Measurements from ENCODE around the gene MCL1.
"Not testable (repeated sequence)": the region's sequence is repeated elsewhere in the genome, so short reads cannot be mapped to it uniquely, and the experiment has no call there.

MCL1 gene

GRCh38 chr1:150602372-150602771 is 23.0 kb upstream of the MCL1 start:
- not testable (repeated sequence) for DNase-seq (ENCODE audit: low read depth in 2 of 2)

DNA sequence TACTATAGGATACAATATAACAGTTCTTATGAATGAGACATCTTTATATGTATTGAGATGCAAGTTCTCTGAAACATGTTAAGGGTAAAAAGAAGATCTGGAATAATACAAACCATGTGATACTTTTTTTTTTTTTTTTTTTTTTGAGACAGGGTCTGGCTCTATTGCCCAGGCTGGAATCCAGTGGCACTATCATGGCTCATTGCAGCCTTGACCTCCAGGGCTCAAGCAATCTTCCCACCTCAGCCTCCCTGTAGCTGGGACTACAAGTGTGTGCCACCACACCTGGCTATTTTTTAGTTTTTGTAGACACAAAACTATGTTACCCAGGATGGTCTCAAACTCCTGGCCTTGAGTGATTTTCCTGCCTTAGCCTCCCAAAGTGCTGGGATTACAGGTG is 22.1 kb upstream of the MCL1 start:
- DNase-seq (ENCODE audit: low read depth in 2 of 2), result no peak

DNA sequence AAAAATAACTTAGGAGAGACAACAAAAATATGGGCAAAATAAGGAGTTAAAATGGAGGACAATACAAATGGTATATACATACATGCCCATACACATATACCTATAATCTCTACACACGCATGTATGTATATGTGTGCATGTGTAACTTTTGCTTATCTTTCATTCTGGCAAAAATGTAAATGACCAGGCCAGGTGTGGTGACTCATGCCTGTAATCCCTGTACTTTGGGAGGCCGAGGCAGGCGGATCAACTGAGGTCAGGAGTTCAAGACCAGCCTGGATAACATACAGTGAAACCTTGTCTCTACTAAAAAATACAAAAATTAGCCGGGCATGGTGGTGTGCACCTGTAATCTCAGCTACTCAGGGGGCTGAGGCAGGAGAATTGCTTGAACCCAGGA is 18.9 kb upstream of the MCL1 start:
- not testable (repeated sequence) for DNase-seq (ENCODE audit: low read depth in 2 of 2)

DNA sequence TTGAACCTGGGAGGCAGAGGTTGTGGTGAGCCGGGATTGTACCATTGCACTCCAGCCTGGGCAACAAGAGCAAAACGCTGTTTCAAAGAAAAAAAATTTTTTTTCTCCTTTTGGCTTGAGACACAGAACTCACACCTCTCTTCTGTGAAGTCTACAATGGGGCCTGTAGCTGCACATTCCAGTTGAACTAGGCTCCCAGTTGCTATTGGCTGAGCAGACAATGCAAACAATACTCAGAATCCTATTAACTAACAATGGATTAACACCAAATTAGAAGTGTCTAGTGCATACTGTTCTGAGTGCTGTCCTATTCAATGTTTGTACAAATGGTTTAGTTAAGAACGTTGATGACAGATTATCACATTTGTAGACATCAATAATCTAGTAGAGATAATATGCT is 17.6 kb upstream of the MCL1 start:
- no peak for DNase-seq (ENCODE audit: low read depth in 2 of 2)

DNA sequence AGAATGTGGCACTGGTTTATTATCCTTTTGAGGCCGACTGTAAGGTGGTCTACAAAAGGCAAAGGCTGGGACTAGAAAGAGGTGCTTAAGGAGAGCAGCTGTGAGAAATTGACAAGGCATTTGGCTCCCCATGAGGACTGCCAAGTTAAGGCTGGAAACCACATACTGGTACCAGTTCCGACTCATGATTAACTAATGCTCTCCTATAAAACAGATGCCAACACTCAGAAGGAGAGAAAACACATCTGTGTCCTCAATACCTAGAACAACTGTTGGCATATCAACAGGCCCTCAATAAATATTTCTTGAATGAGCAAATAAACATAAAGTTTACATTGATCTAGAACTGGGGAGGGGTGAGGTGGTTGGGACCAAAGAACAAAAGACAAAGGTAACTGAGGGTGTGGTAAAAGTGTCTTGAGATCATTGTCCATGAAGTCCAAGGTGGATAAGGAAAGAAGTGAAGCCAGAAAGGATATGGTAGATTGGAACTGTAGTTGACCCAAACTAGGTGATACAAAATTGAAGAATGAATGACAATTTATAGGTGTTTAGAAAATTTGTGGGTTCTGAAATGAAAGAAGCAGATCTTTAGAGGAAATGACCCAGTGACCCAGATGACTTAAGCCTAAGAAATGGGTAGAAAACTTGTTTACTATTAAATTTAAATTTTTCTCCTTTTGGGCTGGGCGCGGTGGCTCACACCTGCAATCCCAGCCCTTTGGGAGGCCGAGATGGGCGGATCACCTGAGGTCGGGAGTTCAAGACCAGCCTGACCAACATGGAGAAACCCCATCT is 16.9 kb upstream of the MCL1 start:
- DNase-seq (ENCODE audit: low read depth in 2 of 2), result no peak

DNA sequence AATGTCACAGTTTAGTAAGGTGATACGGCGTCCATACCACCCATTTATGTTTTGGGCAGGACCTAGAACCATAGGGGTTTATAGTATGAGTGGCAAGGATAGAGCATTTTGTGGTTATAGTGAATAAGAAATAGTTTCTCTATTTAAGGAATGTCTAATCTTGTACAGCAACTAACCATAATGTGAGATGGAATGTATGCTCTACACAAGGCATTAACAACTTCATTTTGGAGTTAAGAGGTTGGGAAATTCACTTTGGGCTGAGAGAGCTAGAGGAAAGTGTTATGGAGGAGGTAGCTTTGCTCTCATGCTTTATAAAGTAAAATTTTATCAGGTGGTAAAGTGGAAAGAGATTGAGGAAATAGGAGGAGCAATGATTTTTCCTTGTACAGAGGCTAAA is 3.0 kb upstream of the MCL1 start:
- DNase-seq (ENCODE audit: low read depth in 2 of 2), result no peak

DNA sequence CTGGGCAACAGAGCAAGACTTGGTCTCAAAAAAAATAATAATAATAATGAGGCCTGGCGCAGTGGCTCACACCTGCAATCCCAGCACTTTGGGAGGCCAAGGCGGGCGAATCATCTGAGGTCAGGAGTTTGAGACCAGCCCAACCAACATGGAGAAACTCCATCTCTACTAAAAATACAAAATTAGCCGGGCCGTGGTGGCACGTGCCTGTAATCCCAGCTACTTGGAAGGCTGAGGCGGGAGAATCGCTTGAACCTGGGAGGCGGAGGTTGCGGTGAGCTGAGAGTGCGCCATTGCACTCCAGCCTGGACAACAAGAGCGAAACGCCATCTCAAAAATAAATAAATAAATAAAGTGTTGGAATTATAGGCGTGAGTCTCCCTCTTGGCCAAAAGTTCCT is 2.6 kb upstream of the MCL1 start:
- not testable (repeated sequence) for DNase-seq (ENCODE audit: low read depth in 2 of 2)

DNA sequence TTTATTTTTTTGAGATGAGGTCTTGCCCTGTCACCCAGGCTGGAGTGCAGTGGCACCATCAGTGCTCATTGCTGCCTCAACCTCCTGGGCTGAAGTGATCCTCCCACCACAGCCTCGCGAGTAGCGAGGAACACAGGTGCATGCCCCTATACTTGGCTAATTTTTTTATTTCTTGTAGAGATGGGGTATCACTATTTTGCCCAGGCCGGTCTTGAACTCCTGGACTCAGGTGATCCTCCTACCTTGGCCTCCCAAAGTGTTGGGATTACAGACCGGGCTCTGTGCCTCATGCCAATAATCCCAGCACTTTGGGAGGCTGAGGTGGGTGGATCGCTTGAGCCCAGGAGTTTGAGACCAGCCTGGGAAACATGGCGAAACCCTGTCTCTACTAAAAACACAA is 2.0 kb upstream of the MCL1 start:
- DNase-seq (ENCODE audit: low read depth in 2 of 2), result not testable (repeated sequence)

DNA sequence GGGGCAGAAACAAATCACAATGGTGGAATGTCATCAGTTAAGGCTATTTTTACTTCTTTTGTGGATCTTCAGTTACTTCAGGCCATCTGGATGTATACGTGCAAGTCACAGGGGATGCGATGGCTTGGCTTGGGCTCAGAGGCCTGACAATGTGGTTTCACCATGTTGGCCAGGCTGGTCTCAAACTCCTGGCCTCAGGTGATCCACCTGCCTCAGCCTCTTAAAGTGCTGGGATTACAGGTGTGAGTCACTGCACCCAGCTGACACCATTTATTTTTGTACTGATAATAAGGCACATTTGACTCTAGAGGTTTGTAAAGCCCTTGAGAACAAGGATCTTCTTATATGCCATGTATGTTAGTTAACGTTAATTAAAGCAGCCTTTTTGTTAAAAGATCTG is 1.6 kb upstream of the MCL1 start:
- DNase-seq (ENCODE audit: low read depth in 2 of 2), result not testable (repeated sequence)

DNA sequence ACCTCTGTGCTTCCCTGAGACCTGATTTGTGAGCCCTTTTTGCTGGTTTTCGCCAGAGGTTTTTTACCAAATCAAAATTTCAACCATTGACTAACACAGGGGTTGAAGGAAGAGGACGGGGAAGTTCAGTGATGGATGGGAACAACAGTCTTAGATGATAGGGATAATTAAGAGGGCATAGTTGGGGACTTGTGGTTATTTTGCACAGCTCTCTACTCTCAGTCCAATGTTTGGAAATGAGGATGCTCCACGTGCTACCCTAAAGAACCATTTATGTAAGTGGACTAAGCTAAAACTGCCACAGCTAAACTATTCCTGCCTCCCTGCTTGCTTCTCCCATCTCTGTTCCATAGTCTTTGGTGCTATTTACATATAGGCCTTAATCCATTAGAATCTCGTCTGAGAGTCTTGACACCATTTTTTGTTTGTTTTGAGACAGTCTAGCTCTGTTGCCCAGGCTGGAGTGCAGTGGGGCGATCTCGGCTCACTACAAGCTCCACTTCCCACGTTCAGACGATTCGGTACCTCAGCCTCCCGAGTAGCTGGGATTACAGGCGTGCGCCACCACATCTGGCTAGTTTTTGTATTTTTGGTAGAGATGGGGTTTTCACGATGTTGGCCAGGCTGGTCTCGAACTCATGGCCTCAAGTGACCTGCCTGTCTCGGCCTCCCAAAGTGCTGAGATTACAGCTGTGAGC is 684 bp upstream of the MCL1 start:
- DNase-seq (ENCODE audit: low read depth in 2 of 2), result no peak

DNA sequence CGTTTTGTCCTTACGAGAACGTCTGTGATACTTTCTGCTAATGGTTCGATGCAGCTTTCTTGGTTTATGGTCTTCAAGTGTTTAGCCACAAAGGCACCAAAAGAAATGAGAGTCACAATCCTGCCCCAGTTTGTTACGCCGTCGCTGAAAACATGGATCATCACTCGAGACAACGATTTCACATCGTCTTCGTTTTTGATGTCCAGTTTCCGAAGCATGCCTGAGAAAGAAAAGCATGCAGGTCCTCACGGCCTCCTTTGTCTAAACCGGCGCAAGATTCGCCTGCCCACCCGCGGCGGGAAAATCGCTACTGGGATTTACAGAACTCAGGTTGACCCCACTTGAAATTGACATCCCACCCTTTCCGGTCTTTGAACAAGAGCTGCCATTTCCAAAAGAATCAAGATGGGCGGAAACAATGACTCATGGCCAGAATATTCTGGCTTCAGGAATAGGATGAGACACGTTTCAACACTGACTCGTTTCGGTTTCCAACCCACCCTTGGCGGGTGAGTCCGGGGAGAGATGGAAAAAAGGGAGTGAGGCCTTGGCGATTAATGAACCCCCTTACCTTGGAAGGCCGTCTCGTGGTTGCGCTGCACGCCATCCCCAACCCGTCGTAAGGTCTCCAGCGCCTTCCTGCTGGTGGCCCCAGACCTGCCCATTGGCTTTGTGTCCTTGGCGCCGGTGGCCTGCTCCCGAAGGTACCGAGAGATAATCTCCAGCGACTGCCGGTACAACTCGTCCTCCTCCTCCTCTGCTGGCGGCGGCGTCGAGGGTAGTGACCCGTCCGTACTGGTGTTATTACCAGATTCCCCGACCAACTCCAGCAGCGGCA is 919 bp downstream of the MCL1 start:
- peak; percentile 79 to 82 for DNase-seq (ENCODE audit: low read depth in 2 of 2)

DNA sequence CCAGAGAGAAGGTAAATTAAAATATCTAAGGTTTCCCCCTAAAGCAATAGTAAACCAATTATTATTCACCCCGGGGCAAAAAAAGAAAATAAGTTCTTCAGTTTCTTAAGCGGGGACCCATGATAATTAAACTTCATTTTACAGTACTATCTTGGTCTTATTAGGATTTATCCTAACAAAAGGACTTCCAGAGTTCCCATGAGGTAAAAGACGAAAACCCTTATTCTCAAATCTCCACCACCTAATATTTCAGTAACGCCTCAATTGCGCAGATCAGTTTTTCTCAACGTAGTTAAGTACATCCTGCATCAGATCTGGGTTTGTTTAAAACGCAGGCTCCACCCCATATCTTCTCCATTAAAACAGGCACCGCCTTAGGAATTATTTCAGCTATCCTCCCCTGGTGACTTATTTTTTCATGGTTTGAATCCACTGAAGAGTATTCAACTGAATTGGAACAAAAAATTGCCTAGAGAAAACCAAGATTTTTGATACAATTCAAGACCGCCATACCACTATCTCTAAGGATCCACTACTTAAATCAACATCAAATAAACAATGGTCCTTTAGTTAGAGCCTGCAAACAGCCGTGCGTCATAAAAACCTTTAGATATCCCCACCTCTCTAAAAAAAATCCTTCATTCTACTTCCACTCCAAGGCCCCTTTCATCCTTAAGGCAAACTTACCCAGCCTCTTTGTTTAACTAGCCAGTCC is 1.7 kb downstream of the MCL1 start:
- DNase-seq (ENCODE audit: low read depth in 2 of 2), result no peak

- no peak for DNase-seq (ENCODE audit: low read depth in 2 of 2)
Measured at GRCh38 chr1:150576794-150577556, 2.4 kb downstream of the MCL1 start.

- DNase-seq (ENCODE audit: low read depth in 2 of 2), result no peak
Measured at GRCh38 chr1:150576367-150576711, 3.1 kb downstream of the MCL1 start.

DNA sequence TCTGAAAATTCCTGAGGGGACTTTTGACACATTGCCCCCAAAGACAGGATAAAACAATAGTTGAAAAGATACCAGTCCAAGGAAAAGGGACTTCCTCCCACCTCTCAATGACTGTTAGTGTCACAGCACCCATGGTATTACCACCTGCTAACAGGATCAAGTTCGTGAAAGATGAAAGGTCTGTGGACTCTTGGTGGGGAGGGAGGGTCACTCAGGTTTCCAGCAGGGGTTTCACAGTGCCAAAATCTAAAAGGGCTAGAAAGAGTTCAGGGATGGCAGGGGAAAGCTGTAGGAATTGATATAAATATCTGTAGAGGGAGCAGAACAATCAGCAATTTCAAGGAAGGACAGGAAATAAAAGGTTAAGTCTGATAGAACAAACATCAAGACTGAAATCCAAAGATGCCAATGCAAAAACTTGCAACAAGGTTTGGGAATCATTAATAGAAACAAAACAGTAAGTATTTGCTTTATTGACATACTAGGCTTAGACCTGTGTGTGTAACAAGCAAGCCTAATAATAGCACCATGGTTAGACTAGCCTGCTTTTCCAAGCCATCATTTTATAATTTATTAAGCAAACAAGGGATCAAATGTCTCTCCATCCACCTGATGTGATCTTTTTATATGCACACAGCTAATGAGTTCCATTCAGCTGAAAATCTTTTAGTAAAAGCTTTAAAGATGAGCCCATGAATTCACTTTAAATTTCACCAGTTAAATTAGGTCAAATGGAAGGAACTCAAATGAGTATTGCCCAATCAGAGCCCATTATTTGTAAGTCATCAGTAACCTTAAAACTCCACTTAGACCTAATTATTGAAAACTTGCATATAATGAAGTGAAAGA is 3.7 kb downstream of the MCL1 start:
- no peak for DNase-seq (ENCODE audit: low read depth in 2 of 2)

- DNase-seq (ENCODE audit: low read depth in 2 of 2), result no peak
Measured at GRCh38 chr1:150575072-150575489, 4.3 kb downstream of the MCL1 start.

- no peak for DNase-seq (ENCODE audit: low read depth in 2 of 2)
Measured at GRCh38 chr1:150574260-150575071, 4.9 kb downstream of the MCL1 start.

DNA sequence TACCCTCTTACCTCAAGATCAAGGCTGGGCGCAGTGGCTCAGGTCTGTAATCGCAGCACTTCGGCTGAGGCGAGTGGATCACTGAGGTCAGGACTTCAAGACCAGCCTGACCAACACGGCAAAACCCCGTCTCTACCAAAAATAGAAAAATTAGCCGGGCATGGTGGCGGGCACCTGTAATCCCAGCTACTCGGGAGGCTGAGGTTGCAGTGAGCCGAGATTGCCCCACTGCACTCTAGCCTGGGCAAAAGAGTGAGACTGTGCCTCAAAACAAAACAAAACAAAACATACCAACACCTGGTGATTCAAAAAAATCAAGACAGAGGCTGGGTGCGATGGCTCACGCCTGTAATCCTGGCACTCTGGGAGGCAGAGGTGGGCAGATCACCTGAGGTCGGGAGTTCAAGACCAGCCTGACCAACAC is 5.8 kb downstream of the MCL1 start:
- not testable (repeated sequence) for DNase-seq (ENCODE audit: low read depth in 2 of 2)

DNA sequence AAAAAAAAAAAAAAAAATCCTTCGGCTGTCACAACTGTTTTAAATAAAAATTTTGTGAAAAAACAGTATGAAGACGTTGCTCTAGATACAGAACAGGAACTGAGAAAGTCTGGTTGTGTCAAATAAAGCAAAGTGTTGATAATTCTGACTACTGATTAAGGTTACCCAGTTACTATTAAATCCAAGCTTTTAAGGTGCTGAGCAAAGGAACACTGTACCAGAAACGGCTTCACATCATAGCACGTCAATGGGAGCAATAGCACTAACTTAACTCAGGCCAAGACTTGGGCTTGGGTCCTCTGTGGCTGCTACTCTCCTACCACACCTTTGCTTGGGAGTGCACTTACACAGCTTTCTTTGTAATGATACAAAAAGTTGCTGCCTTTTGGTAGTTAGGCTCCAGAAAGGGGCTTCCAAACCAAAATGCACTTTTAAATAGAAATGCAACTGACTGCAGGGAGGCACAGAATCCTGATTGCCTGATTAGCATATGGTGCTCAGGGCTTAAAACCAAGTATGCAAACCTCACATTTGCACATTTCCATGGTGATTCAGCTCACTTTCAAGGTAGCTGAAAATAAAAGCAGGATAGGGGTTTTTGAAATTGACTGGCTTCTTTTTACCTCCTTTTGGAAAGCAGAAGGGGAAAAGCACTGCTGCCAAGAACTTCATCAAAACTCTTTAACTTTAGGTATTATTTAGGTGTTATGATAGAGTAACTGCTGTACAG is 6.3 kb downstream of the MCL1 start:
- DNase-seq (ENCODE audit: low read depth in 2 of 2), result no peak
